Lower leg skin (tissue), 4 donors: ENCODE data around the gene PHPT1. TPM values are rescaled to one million over a fixed set of nuclear protein-coding genes. Genes with fewer than 3 reads are reported as not detected.

ENCODE experiments used
- DNase-seq, 2 donors: peaks; one replicate each; pipeline ENCODE4 v3.0.0-alpha.2; 2019; ENCODE audit warnings: low spot score in 2 of 2
- H3K4me3 ChIP-seq: fragments of 200-600 bp; sonication (generic); 2 replicates; pipeline ENCODE4 v1.5.1; 2017; ENCODE audit warnings: mild to moderate bottlenecking, low read depth; ENCODE audit not compliant: poor library complexity, severe bottlenecking
- CTCF ChIP-seq, 3 donors: fragments of 450-650 bp; IDR thresholded peaks; one replicate each; pipeline ENCODE4 v1.5.1; 2016; ENCODE audit warnings: antibody characterized with exemption in 3 of 3, mild to moderate bottlenecking in 3 of 3, moderate library complexity in 2 of 3
- POLR2A ChIP-seq, 2 donors: fragments of 450-650 bp; IDR thresholded peaks; one replicate each; pipeline ENCODE4 v1.6.1; 2016 to 2017; ENCODE audit warnings: antibody characterized with exemption in 2 of 2, mild to moderate bottlenecking in 1 of 2, moderate library complexity in 1 of 2
- WGBS, 2 donors: methylation state at CpG; one replicate each; pipeline ENCODE4 v1.1.5; 2018; 5-methylcytosine and 5-hydroxymethylcytosine counted together
- intact Hi-C: fragments of 100-400 bp; cut with DNase I; formaldehyde crosslinking; loops from one replicate; pipeline ENCODE4 v1.15.0; 2023; ENCODE audit warnings: low total_unique reads
- total RNA-seq, 4 donors: library from RNA; depleted of rRNA; stranded (reverse); fragments of >200 nt; gene quantifications; one replicate each; pipeline ENCODE4 v1.1.0, GENCODE V29; 2016

Gene PHPT1
- total RNA-seq, 4 donors from 2014 or later: 22.0 to 60.4 (median 48.7) TPM

- DNase-seq: no peak
- H3K4me3 ChIP-seq: peak overlapping the region; percentile 97
- intact Hi-C loops: no loop called here
- 0 to 1% methylated on average over 20 to 54 of the region's 93 CpGs for WGBS, 2 donors
- TF ChIP-seq CTCF (IDR thresholded peaks at IDR 0.05) (no peak), POLR2A (IDR thresholded peaks at IDR 0.05) (no peak)
Measured at GRCh38 chr9:136808075-136808805, 41.0 kb upstream of the PHPT1 start.

- intact Hi-C loops: no loop called here
- peak overlapping the region; percentile 97 for H3K4me3 ChIP-seq
- 2 to 3% methylated on average over 14 of the region's 14 CpGs for WGBS, 2 donors
- TF ChIP-seq POLR2A (IDR thresholded peaks at IDR 0.05): no peak
- TF ChIP-seq CTCF (IDR thresholded peaks at IDR 0.05): no peak
- no peak for DNase-seq
Measured at GRCh38 chr9:136808806-136809158, 40.4 kb upstream of the PHPT1 start.

- WGBS, 2 donors: 87 to 90% methylated on average over 13 of the region's 13 CpGs
- intact Hi-C loops: no loop called here
- no peak overlapping the region for H3K4me3 ChIP-seq
- TF ChIP-seq POLR2A (IDR thresholded peaks at IDR 0.05): no peak
- no peak for DNase-seq
Measured at GRCh38 chr9:136814725-136815421, 34.3 kb upstream of the PHPT1 start.

GRCh38 chr9:136815422-136815782 is 33.8 kb upstream of the PHPT1 start:
- no peak for DNase-seq
- intact Hi-C loops: no loop called here
- no peak overlapping the region for H3K4me3 ChIP-seq
- 0 to 45% methylated on average over 1 of the region's 1 CpG for WGBS, 2 donors
- TF ChIP-seq POLR2A (IDR thresholded peaks at IDR 0.05) (no peak), CTCF (IDR thresholded peaks at IDR 0.05) (no peak)

- intact Hi-C loops: no loop called here
- H3K4me3 ChIP-seq: no peak overlapping the region
- WGBS, 2 donors: 51 to 58% methylated on average over 46 to 75 of the region's 83 CpGs
- TF ChIP-seq POLR2A (IDR thresholded peaks at IDR 0.05) (no peak), CTCF (IDR thresholded peaks at IDR 0.05) (no peak)
- no peak for DNase-seq
Measured at GRCh38 chr9:136820971-136821825, 28.0 kb upstream of the PHPT1 start.
